Upper lobe of left lung (tissue), 4 donors: Measurements from ENCODE around the gene MED27.

ENCODE experiments used
- POLR2A ChIP-seq, 4 donors: fragments of 450-650 bp; IDR thresholded peaks; one replicate each; pipeline ENCODE4 v1.5.1; 2016 to 2017; ENCODE audit warnings: antibody characterized with exemption in 4 of 4, mild to moderate bottlenecking in 2 of 4
- POLR2AphosphoS5 ChIP-seq, 2 donors: sonication (generic); formaldehyde crosslinking; IDR thresholded peaks; one replicate each; pipeline ENCODE4 v1.5.1; 2017; ENCODE audit warnings: antibody characterized with exemption in 2 of 2
- TF ChIP-seq, protein P1 (sequence below), 6 experiments: fragments of 450-650 bp in 4 of 6; fragments of 200-600 bp in 2 of 6; sonication (generic) in 2 of 6; IDR thresholded peaks; one replicate each; pipeline ENCODE4 v1.5.1; 2016 to 2019; ENCODE audit warnings: antibody characterized with exemption in 6 of 6

DNA sequence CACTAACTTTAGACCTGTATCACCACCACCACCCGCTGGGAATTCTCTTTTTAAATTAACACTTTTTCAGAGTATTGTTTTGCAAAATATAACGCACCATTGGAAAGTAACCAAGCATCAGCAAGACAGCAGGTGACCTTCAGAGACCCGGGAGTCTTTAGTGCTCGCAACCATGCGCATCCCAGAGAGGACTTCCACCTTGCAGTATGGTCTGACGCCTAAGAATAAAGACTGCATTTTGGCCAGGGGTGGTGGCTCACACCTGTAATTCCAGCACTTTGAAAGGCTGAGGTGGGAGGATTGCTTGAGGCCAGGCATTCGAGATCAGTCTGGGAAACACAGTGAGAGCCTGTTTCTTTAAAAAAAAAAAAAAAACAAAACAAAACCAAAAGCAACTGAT lies 113.8 kb downstream of the MED27 start:
- TF ChIP-seq, protein P1, sequence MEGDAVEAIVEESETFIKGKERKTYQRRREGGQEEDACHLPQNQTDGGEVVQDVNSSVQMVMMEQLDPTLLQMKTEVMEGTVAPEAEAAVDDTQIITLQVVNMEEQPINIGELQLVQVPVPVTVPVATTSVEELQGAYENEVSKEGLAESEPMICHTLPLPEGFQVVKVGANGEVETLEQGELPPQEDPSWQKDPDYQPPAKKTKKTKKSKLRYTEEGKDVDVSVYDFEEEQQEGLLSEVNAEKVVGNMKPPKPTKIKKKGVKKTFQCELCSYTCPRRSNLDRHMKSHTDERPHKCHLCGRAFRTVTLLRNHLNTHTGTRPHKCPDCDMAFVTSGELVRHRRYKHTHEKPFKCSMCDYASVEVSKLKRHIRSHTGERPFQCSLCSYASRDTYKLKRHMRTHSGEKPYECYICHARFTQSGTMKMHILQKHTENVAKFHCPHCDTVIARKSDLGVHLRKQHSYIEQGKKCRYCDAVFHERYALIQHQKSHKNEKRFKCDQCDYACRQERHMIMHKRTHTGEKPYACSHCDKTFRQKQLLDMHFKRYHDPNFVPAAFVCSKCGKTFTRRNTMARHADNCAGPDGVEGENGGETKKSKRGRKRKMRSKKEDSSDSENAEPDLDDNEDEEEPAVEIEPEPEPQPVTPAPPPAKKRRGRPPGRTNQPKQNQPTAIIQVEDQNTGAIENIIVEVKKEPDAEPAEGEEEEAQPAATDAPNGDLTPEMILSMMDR (IDR thresholded peaks at IDR 0.05): no peak
- TF ChIP-seq POLR2A (IDR thresholded peaks at IDR 0.05): no peak
- TF ChIP-seq POLR2AphosphoS5 (IDR thresholded peaks at IDR 0.05): no peak
